Measurements from ENCODE around the gene SLC17A9. TPM values are rescaled to one million over a fixed set of nuclear protein-coding genes. Genes with fewer than 3 reads are reported as not detected.

The SLC17A9 gene
- total and polyA plus RNA-seq, 2 of the 8 experiments (the other 6 are each of a cell fraction or from before 2014, with no cell fraction given), result 23.5 to 35.2 TPM

GRCh38 chr20:62926229-62927127, 26.0 kb upstream of the SLC17A9 start, which contains the start of gene DIDO1:
DIDO1 (minus strand) TSS chr20:62926505.
- no peaks in the 10 kb centered on the region for H3K36me3 ChIP-seq (ENCODE audit: control insufficient read depth in 2 of 4, insufficient read depth in 4 of 4, low read length in 3 of 4)
- peak within 1 kb of the TSS; percentile 58 for H4K91ac ChIP-seq (replicated peaks; ENCODE audit: insufficient read length, low read length)
- no peak within 1 kb of the TSS; the same call in 1 of the 2 replicates for H2BK12ac ChIP-seq (ENCODE audit: low read depth, low read length)
- peak within 1 kb of the TSS; percentile 85 for H4K5ac ChIP-seq (ENCODE audit: insufficient read length, low read depth, low read length)
- DNase-seq (ENCODE audit: low read depth in 1 of 2, low spot score in 2 of 2) (peak in 1 of 2 experiments; percentile 90), FAIRE-seq (no peak)
- 0 out of 2 replicates have a peak within 1 kb of the TSS, but pooled peaks have one; percentile 4 for H2AK5ac ChIP-seq (ENCODE audit: low read depth, low read length)
- H2AFZ ChIP-seq (ENCODE audit: low read length), result no peak within 1 kb of the TSS
- no peak within 1 kb of the TSS for H2BK20ac ChIP-seq (ENCODE audit: low read length)
- WGBS, 2 experiments (ENCODE audit: extremely low coverage in 1 of 2, insufficient coverage in 1 of 2, insufficient read length in 1 of 2, insufficient replicate concordance in 2 of 2, low coverage in 1 of 2, low lambda C conversion rate in 2 of 2, missing lambda C conversion rate in 1 of 2), result 1% methylated on average over 74 of the region's 92 CpGs; no CpG with 5 or more reads in 1 of the 2 experiments
- H3K4me2 ChIP-seq (ENCODE audit: insufficient read depth in 1 of 2, low read depth in 2 of 2, low read length in 2 of 2), result peak within 1 kb of the TSS; percentile 99 to 100
- peaks cover 34 to 36% of the 10 kb centered on the region in 2 experiments for H4K20me1 ChIP-seq (replicated peaks in 1 of 2; ENCODE audit: control insufficient read depth in 1 of 2, insufficient read depth in 2 of 2, low read length in 2 of 2)
- H3K23me2 ChIP-seq (ENCODE audit: low read depth, low read length), result peaks cover 28% of the 10 kb centered on the region
- peak within 1 kb of the TSS; percentile 76 to 99 (median 94) for H3K4me3 ChIP-seq (ENCODE audit: extremely low read depth in 1 of 4, insufficient read depth in 2 of 4, low read depth in 3 of 4, low read length in 4 of 4)
- H2BK5ac ChIP-seq (ENCODE audit: low read depth, low read length), result peak within 1 kb of the TSS; percentile 97
- POLR2A ChIA-PET (ENCODE audit: partially characterized antibody), result interaction anchor here (0.7 to 20.3 kb wide), 16 partner anchors 14 to 111 kb away, joined by 3 to 363 read pairs (median 4); partner anchors contain the start of genes GID8 and TCFL5
- peak within 1 kb of the TSS; percentile 87 to 97 (median 90) for H3K9ac ChIP-seq (replicated peaks in 1 of 4; ENCODE audit: extremely low read depth in 1 of 4, low read depth in 3 of 4, low read length in 3 of 4)
- H3K18ac ChIP-seq (ENCODE audit: extremely low read depth, low read length), result peak within 1 kb of the TSS; percentile 86
- H3K23ac ChIP-seq (ENCODE audit: insufficient read length), result no peak within 1 kb of the TSS
- H2BK120ac ChIP-seq (replicated peaks; ENCODE audit: low read depth, low read length), result peak within 1 kb of the TSS; percentile 49
- H3K27me3 ChIP-seq (replicated peaks in 1 of 4; ENCODE audit: control insufficient read depth in 3 of 4, extremely low read depth in 1 of 4, insufficient read depth in 3 of 4, low read length in 3 of 4), result no peaks in the 10 kb centered on the region
- peak within 1 kb of the TSS; percentile 90 for H3K4ac ChIP-seq (replicated peaks; ENCODE audit: insufficient read length, low read depth, low read length)
- CTCF ChIA-PET (ENCODE audit: partially characterized antibody), result interaction anchor here (0.6 to 4.2 kb wide), 14 partner anchors 9 to 544 kb away, joined by 3 to 32 read pairs (median 4); partner anchors contain the start of gene GID8
- H3K14ac ChIP-seq (ENCODE audit: insufficient read length), result no peak within 1 kb of the TSS
- peak within 1 kb of the TSS; percentile 86 for H3K27ac ChIP-seq (ENCODE audit: low read depth, low read length)
- peak within 1 kb of the TSS; percentile 87 for H3K56ac ChIP-seq (replicated peaks; ENCODE audit: insufficient read length, low read depth, low read length)
- peaks cover 9 to 39% (median 23%) of the 10 kb centered on the region in 4 experiments for H3K4me1 ChIP-seq (replicated peaks in 1 of 4; ENCODE audit: control insufficient read depth in 3 of 4, insufficient read depth in 4 of 4, low read length in 3 of 4)
- H3K79me1 ChIP-seq (ENCODE audit: low read depth, low read length), result peaks cover 5% of the 10 kb centered on the region; the same call in 1 of the 2 replicates
- H3K9me3 ChIP-seq (ENCODE audit: insufficient read depth in 2 of 2, low read depth in 1 of 2, low read length in 1 of 2), result no peaks in the 10 kb centered on the region
- peaks cover 55 to 84% of the 10 kb centered on the region in 2 experiments for H3K79me2 ChIP-seq (ENCODE audit: control insufficient read depth in 1 of 2, insufficient read depth in 2 of 2, low read length in 2 of 2)
- peak within 1 kb of the TSS; percentile 96; the same call in 1 of the 2 replicates for H4K8ac ChIP-seq (ENCODE audit: extremely low read depth, insufficient read depth, low read length)
- no peak within 1 kb of the TSS for H2BK15ac ChIP-seq (ENCODE audit: low read length)
- TF ChIP-seq CTBP2 (IDR thresholded peaks at IDR 0.05; ENCODE audit: borderline replicate concordance, insufficient read depth, insufficient read length, low read length) (no peak), ASH2L (IDR thresholded peaks at IDR 0.05; ENCODE audit: low read length) (peak; percentile 78), JUND (IDR thresholded peaks at IDR 0.05; ENCODE audit: low read length) (no peak), RAD21 (IDR thresholded peaks at IDR 0.05 in 1 of 2, conservative IDR thresholded peaks at IDR 0.05 in 1 of 2; ENCODE audit: low read depth in 2 of 2, low read length in 2 of 2) (no peak), CTCF (IDR thresholded peaks at IDR 0.05; ENCODE audit: control extremely low read depth in 1 of 3, insufficient read depth in 1 of 3, low read depth in 1 of 3, low read length in 3 of 3) (peak; percentile 28 to 45 (median 43)), SP2 (IDR thresholded peaks at IDR 0.05; ENCODE audit: low read length) (peak; percentile 84), POLR2A (IDR thresholded peaks at IDR 0.05; ENCODE audit: control extremely low read depth in 1 of 2, low read depth in 2 of 2, low read length in 2 of 2) (peak in 1 of 2 experiments; percentile 40), CHD2 (IDR thresholded peaks at IDR 0.05; ENCODE audit: low read length) (peak; percentile 47; the same call in 1 of the 2 replicates)

Data from H1 (cell line).